Ammon's horn (tissue), 1 donor: Measurements from ENCODE around the gene USP35.

Source experiments
- DNase-seq: peaks from one replicate; pipeline ENCODE4 v3.0.0-alpha.2; 2016; ENCODE audit warnings: low spot score

Gene USP35

GRCh38 chr11:78196661-78197091 lies 8.0 kb downstream of the USP35 start:
- no peak for DNase-seq

- DNase-seq, result no peak
These were observed 9.1 kb downstream of the USP35 start for GRCh38 chr11:78197816-78198215.

GRCh38 chr11:78199015-78199652 lies 10.4 kb downstream of the USP35 start:
- no peak for DNase-seq

- DNase-seq, result no peak
These were observed 10.9 kb downstream of the USP35 start for GRCh38 chr11:78199653-78200015.

GRCh38 chr11:78200061-78200460 lies 11.3 kb downstream of the USP35 start:
- DNase-seq, result no peak

GRCh38 chr11:78200553-78200952 lies 11.8 kb downstream of the USP35 start:
- no peak for DNase-seq

GRCh38 chr11:78201096-78201818 lies 12.5 kb downstream of the USP35 start:
- DNase-seq, result no peak

- DNase-seq, result no peak
These were observed 14.0 kb downstream of the USP35 start for GRCh38 chr11:78202733-78203167.

GRCh38 chr11:78203184-78203583 lies 14.5 kb downstream of the USP35 start:
- no peak for DNase-seq

GRCh38 chr11:78205256-78205655 lies 16.5 kb downstream of the USP35 start:
- DNase-seq, result no peak

GRCh38 chr11:78205691-78206090 lies 17.0 kb downstream of the USP35 start:
- DNase-seq, result no peak

- no peak for DNase-seq
These were observed 19.0 kb downstream of the USP35 start for GRCh38 chr11:78207532-78208256.

- DNase-seq, result no peak
These were observed 19.8 kb downstream of the USP35 start for GRCh38 chr11:78208257-78209165.

- DNase-seq, result no peak
These were observed 20.8 kb downstream of the USP35 start for GRCh38 chr11:78209478-78209877.

- no peak for DNase-seq
These were observed 21.4 kb downstream of the USP35 start for GRCh38 chr11:78210000-78210608.

GRCh38 chr11:78211565-78211964 lies 22.8 kb downstream of the USP35 start:
- no peak for DNase-seq

GRCh38 chr11:78212586-78213371 lies 24.1 kb downstream of the USP35 start:
- no peak for DNase-seq

GRCh38 chr11:78213526-78214330 lies 25.0 kb downstream of the USP35 start:
- no peak for DNase-seq

- DNase-seq, result no peak
These were observed 25.8 kb downstream of the USP35 start for GRCh38 chr11:78214331-78215194.
